HCT116 (cell line): ENCODE data around the gene VPS37B. TPM values are rescaled to one million over a fixed set of nuclear protein-coding genes. Genes with fewer than 3 reads are reported as not detected.
A peak's percentile ranks its signal among the peaks of the same experiment; 100 is the strongest.

Experiments
- ATAC-seq: fragments of 200-7000 bp; cut with Tn5 transposase; 2 replicates; pipeline ENCODE4 v1.9.1; 2020; ENCODE audit warnings: mild to moderate bottlenecking, moderate library complexity
- BruUV-seq: library from RNA; stranded (reverse); fragments of 400-500 nt; replicated peaks from 2 replicates; lab custom pipeline; 2021; lab: Mats Ljungman, UMichigan
- CTCF ChIA-PET: fragments of 300-600 bp; sonication (Branson Sonifier 250); formaldehyde crosslinking; loops from one replicate; lab custom pipeline; 2021; ENCODE audit warnings: antibody characterized with exemption; lab: Charles Lee
- POLR2A ChIA-PET: fragments of 300-600, 350-600 bp; sonication (Branson Sonifier 250); formaldehyde crosslinking; loops from one replicate; lab custom pipeline; 2021; ENCODE audit warnings: antibody characterized with exemption; lab: Charles Lee
- RAD21 ChIA-PET, 2 experiments: fragments of 300-600 bp; sonication (Branson Sonifier 250); formaldehyde crosslinking; loops; one replicate each; lab custom pipeline; 2023; ENCODE audit warnings: low total read pairs in 2 of 2; ENCODE audit not compliant: uncharacterized antibody in 2 of 2, unreplicated experiment in 2 of 2, low non-redundant PET in 1 of 2; lab: Charles Lee
- DNase-seq: peaks from one replicate; pipeline ENCODE4 v3.0.0-alpha.2; 2010; ENCODE audit warnings: low read depth, low spot score
- H2AFZ ChIP-seq: fragments of 200-600 bp; shearing (Covaris generic), sonication (generic); 2 replicates; pipeline ENCODE4 v1.6.1; 2017; ENCODE audit warnings: low read depth, mixed run types, mixed read lengths, antibody characterized with exemption, low read length; ENCODE audit not compliant: poor library complexity, severe bottlenecking
- H3K27ac ChIP-seq: 2 replicates; pipeline ENCODE4 v1.5.1; 2012; ENCODE audit warnings: low read depth, low read length
- H3K27me3 ChIP-seq: fragments of 200-600 bp; sonication (generic); 2 replicates; pipeline ENCODE4 v1.6.1; 2016; ENCODE audit warnings: mixed run types, low read length, mixed read lengths; ENCODE audit not compliant: insufficient read depth
- H3K36me3 ChIP-seq, 2 experiments: fragments of 200-500 bp in 1 of 2; fragments of 200-600 bp in 1 of 2; sonication (Bioruptor generic) in 1 of 2; sonication (generic) in 1 of 2; 2 replicates each; pipeline versions ENCODE4 v1.5.1 to v1.6.1; 2014 to 2016; ENCODE audit warnings: low read length in 2 of 2, inconsistent platforms in 1 of 2, mixed read lengths in 1 of 2, mixed run types in 1 of 2; ENCODE audit not compliant: insufficient read depth in 2 of 2, control insufficient read depth in 1 of 2
- H3K4me1 ChIP-seq, 2 experiments: fragments of 200-600 bp in 1 of 2; sonication (generic) in 1 of 2; 2 replicates each; pipeline versions ENCODE4 v1.5.1 to v1.6.1; 2012 to 2017; ENCODE audit warnings: low read length in 2 of 2, inconsistent platforms in 1 of 2, mild to moderate bottlenecking in 1 of 2, mixed read lengths in 1 of 2, mixed run types in 1 of 2, moderate library complexity in 1 of 2; ENCODE audit not compliant: insufficient read depth in 2 of 2, control insufficient read depth in 1 of 2
- H3K4me2 ChIP-seq: fragments of 200-600 bp; sonication (generic); 2 replicates; pipeline ENCODE4 v1.6.1; 2017; ENCODE audit warnings: mixed run types, low read length, mixed read lengths
- H3K4me3 ChIP-seq, 2 experiments: fragments of 200-600 bp in 1 of 2; sonication (generic) in 1 of 2; replicated peaks in 1 of 2; 2 replicates each; pipeline ENCODE4 v1.5.1; 2011 to 2016; ENCODE audit warnings: low read length in 2 of 2, control low read depth in 1 of 2, low read depth in 1 of 2, mild to moderate bottlenecking in 1 of 2, mixed read lengths in 1 of 2, mixed run types in 1 of 2
- H3K79me2 ChIP-seq: fragments of 200-600 bp; sonication (generic); 2 replicates; pipeline ENCODE4 v1.6.1; 2017; ENCODE audit warnings: mild to moderate bottlenecking, mixed run types, low read length, moderate library complexity, mixed read lengths; ENCODE audit not compliant: insufficient read depth
- H3K9ac ChIP-seq: fragments of 200-600 bp; sonication (generic); 2 replicates; pipeline ENCODE4 v1.6.1; 2016; ENCODE audit warnings: low read length, mixed read lengths
- H3K9me2 ChIP-seq: fragments of 200-600 bp; sonication (generic), shearing (Covaris generic); 2 replicates; pipeline ENCODE4 v1.6.1; 2017; ENCODE audit warnings: mixed run types, mild to moderate bottlenecking, moderate library complexity; ENCODE audit not compliant: insufficient read depth
- H3K9me3 ChIP-seq, 2 experiments: fragments of 200-500 bp in 1 of 2; fragments of 200-600 bp in 1 of 2; sonication (Bioruptor generic) in 1 of 2; sonication (generic) in 1 of 2; 2 replicates each; pipeline ENCODE4 v1.6.1; 2014 to 2017; ENCODE audit warnings: low read length in 2 of 2, mixed read lengths in 2 of 2, inconsistent platforms in 1 of 2, low read depth in 1 of 2, mild to moderate bottlenecking in 1 of 2, mixed run types in 1 of 2, moderate library complexity in 1 of 2; ENCODE audit not compliant: control insufficient read depth in 1 of 2, insufficient read depth in 1 of 2
- H4K20me1 ChIP-seq: fragments of 200-600 bp; sonication (generic), shearing (Covaris generic); 2 replicates; pipeline ENCODE4 v1.6.1; 2017; ENCODE audit warnings: mixed run types, mild to moderate bottlenecking, moderate library complexity; ENCODE audit not compliant: insufficient read depth
- CBX3 ChIP-seq: IDR thresholded peaks from 2 replicates; pipeline ENCODE4 v1.6.1; 2012; ENCODE audit warnings: low read depth
- CEBPB ChIP-seq: IDR thresholded peaks from 2 replicates; pipeline ENCODE4 v1.6.1; 2012; ENCODE audit warnings: low read depth
- ELF1 ChIP-seq: IDR thresholded peaks from 2 replicates; pipeline ENCODE4 v1.6.1; 2012; ENCODE audit warnings: low read depth, borderline replicate concordance
- EZH2 ChIP-seq: fragments of 200-600 bp; sonication (generic); IDR thresholded peaks from 2 replicates; pipeline ENCODE4 v1.6.1; 2017; ENCODE audit warnings: antibody characterized with exemption, mixed run types
- EZH2phosphoT487 ChIP-seq: fragments of 200-600 bp; IDR thresholded peaks from 2 replicates; pipeline ENCODE4 v1.6.1; 2018; ENCODE audit warnings: antibody characterized with exemption, borderline replicate concordance
- POLR2AphosphoS5 ChIP-seq: IDR thresholded peaks from 2 replicates; pipeline ENCODE4 v1.6.1; 2011; ENCODE audit warnings: mild to moderate bottlenecking, low read depth, low read length, moderate library complexity
- RAD21 ChIP-seq: IDR thresholded peaks from 2 replicates; pipeline ENCODE4 v1.6.1; 2012; ENCODE audit warnings: low read depth, mild to moderate bottlenecking
- SIN3A ChIP-seq: IDR thresholded peaks from 2 replicates; pipeline ENCODE4 v1.6.1; 2012; ENCODE audit warnings: low read depth
- SP1 ChIP-seq: IDR thresholded peaks from 2 replicates; pipeline ENCODE4 v1.6.1; 2012; ENCODE audit warnings: low read depth
- TCF7L2 ChIP-seq: IDR thresholded peaks from 2 replicates; pipeline ENCODE4 v1.7.0; 2011; ENCODE audit warnings: borderline replicate concordance, inconsistent platforms; ENCODE audit not compliant: insufficient read depth, insufficient read length; ENCODE audit errors: extremely low read depth
- YY1 ChIP-seq: IDR thresholded peaks from 2 replicates; pipeline ENCODE4 v1.6.1; 2011; ENCODE audit warnings: low read length, low read depth, moderate library complexity, mild to moderate bottlenecking; ENCODE audit not compliant: insufficient replicate concordance; ENCODE audit errors: extremely low read depth
- ZFX ChIP-seq: fragments of 450-650 bp; IDR thresholded peaks from 2 replicates; pipeline ENCODE4 v1.6.1; 2017
- ZNF274 ChIP-seq: fragments of 200-500 bp; sonication (Bioruptor generic); IDR thresholded peaks from 2 replicates; pipeline ENCODE4 v1.6.1; 2014; ENCODE audit warnings: mild to moderate bottlenecking, low read depth, low read length, inconsistent platforms
- intact Hi-C: fragments of 100-400 bp; cut with micrococcal nuclease; formaldehyde crosslinking; loops from 2 replicates; pipeline ENCODE4 v1.10.0; 2022
- total RNA-seq: library from RNA; stranded (reverse); gene quantifications from one replicate; pipeline ENCODE4 v1.2.1, GENCODE V29; 2021; ENCODE audit not compliant: unreplicated experiment
- TF ChIP-seq, protein P1 (sequence below): IDR thresholded peaks from 2 replicates; pipeline ENCODE4 v1.6.1; 2012
- TF ChIP-seq, protein P2 (sequence below), 3 experiments: fragments of 200-600 bp in 1 of 3; sonication (generic) in 1 of 3; IDR thresholded peaks in 2 of 3; conservative IDR thresholded peaks in 1 of 3; 2 replicates each; pipeline ENCODE4 v1.5.1; 2012 to 2017; ENCODE audit warnings: low read depth in 2 of 3, low read length in 2 of 3, antibody characterized with exemption in 1 of 3, borderline replicate concordance in 1 of 3, control low read depth in 1 of 3, mild to moderate bottlenecking in 1 of 3, mixed read lengths in 1 of 3, mixed run types in 1 of 3, moderate library complexity in 1 of 3; ENCODE audit not compliant: insufficient read depth in 1 of 3
- TF ChIP-seq, protein P3 (sequence below): IDR thresholded peaks from 2 replicates; pipeline ENCODE4 v1.6.1; 2011; ENCODE audit warnings: mild to moderate bottlenecking, low read length, moderate library complexity; ENCODE audit not compliant: insufficient replicate concordance; ENCODE audit errors: extremely low read depth
- TF ChIP-seq, protein P4 (sequence below): IDR thresholded peaks from 2 replicates; pipeline ENCODE4 v1.6.1; 2012; ENCODE audit warnings: low read depth

The VPS37B gene
- total RNA-seq, 1 experiment from 2014 or later, result 55.0 TPM

DNA sequence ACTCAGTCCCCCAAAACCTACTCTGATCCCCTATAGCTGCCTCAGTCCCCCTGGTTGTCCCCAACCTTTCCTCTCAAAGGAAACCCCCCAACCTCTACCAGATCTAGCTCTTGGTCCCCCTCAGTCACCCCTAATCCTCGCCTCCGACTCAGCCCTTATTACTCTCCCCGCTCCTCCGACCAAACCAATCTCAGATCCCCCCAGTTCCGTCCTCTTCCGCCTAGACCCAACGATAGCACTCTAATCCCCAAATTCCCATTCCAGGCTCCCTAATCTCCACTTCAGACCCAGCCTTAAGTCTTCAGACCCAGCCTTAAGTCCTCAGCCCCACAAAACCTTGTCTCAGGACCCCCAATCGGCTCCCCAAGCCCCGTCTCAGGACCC is 612 bp downstream of the VPS37B start:
- Histone ChIP-seq H3K79me2 (peaks cover 56% of the 10 kb centered on the region), H2AFZ (no peak overlapping the region), H3K4me2 (peak overlapping the region; percentile 86), H3K9me3 (no peaks in the 10 kb centered on the region), H3K4me3 (peak overlapping the region; percentile 91 to 93), H3K36me3 (no peaks in the 10 kb centered on the region), H3K4me1 (peaks cover 42 to 65% of the 10 kb centered on the region in 2 experiments), H3K27me3 (no peaks in the 10 kb centered on the region), H3K9me2 (no peaks in the 10 kb centered on the region), H4K20me1 (peaks cover 6% of the 10 kb centered on the region; the same call in 1 of the 2 replicates), H3K27ac (peak overlapping the region; percentile 79), H3K9ac (peak overlapping the region; percentile 98)
- intact Hi-C loops, result no loop called here
- DNase-seq, result no peak
- ChIA-PET RAD21 (no interaction called here), CTCF (no interaction called here), POLR2A (no interaction called here)
- ATAC-seq, result no peak
- TF ChIP-seq ZFX, result no peak
- TF ChIP-seq, protein P1, sequence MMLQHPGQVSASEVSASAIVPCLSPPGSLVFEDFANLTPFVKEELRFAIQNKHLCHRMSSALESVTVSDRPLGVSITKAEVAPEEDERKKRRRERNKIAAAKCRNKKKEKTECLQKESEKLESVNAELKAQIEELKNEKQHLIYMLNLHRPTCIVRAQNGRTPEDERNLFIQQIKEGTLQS, result no peak
- TF ChIP-seq ELF1, result no peak
- TF ChIP-seq SP1, result no peak
- TF ChIP-seq, protein P2, sequence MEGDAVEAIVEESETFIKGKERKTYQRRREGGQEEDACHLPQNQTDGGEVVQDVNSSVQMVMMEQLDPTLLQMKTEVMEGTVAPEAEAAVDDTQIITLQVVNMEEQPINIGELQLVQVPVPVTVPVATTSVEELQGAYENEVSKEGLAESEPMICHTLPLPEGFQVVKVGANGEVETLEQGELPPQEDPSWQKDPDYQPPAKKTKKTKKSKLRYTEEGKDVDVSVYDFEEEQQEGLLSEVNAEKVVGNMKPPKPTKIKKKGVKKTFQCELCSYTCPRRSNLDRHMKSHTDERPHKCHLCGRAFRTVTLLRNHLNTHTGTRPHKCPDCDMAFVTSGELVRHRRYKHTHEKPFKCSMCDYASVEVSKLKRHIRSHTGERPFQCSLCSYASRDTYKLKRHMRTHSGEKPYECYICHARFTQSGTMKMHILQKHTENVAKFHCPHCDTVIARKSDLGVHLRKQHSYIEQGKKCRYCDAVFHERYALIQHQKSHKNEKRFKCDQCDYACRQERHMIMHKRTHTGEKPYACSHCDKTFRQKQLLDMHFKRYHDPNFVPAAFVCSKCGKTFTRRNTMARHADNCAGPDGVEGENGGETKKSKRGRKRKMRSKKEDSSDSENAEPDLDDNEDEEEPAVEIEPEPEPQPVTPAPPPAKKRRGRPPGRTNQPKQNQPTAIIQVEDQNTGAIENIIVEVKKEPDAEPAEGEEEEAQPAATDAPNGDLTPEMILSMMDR (IDR thresholded peaks at IDR 0.05 in 2 of 3, conservative IDR thresholded peaks at IDR 0.05 in 1 of 3; ENCODE audit: borderline replicate concordance in 1 of 3, insufficient read depth in 1 of 3, low read depth in 2 of 3, low read length in 2 of 3), result no peak
- TF ChIP-seq YY1, result no peak
- TF ChIP-seq CBX3, result no peak
- no peak for TF ChIP-seq EZH2phosphoT487
- TF ChIP-seq POLR2AphosphoS5, result no peak
- TF ChIP-seq, protein P3, sequence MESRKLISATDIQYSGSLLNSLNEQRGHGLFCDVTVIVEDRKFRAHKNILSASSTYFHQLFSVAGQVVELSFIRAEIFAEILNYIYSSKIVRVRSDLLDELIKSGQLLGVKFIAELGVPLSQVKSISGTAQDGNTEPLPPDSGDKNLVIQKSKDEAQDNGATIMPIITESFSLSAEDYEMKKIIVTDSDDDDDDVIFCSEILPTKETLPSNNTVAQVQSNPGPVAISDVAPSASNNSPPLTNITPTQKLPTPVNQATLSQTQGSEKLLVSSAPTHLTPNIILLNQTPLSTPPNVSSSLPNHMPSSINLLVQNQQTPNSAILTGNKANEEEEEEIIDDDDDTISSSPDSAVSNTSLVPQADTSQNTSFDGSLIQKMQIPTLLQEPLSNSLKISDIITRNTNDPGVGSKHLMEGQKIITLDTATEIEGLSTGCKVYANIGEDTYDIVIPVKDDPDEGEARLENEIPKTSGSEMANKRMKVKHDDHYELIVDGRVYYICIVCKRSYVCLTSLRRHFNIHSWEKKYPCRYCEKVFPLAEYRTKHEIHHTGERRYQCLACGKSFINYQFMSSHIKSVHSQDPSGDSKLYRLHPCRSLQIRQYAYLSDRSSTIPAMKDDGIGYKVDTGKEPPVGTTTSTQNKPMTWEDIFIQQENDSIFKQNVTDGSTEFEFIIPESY, result no peak
- TF ChIP-seq SIN3A, result no peak
- no peak for TF ChIP-seq EZH2
- TF ChIP-seq, protein P4, sequence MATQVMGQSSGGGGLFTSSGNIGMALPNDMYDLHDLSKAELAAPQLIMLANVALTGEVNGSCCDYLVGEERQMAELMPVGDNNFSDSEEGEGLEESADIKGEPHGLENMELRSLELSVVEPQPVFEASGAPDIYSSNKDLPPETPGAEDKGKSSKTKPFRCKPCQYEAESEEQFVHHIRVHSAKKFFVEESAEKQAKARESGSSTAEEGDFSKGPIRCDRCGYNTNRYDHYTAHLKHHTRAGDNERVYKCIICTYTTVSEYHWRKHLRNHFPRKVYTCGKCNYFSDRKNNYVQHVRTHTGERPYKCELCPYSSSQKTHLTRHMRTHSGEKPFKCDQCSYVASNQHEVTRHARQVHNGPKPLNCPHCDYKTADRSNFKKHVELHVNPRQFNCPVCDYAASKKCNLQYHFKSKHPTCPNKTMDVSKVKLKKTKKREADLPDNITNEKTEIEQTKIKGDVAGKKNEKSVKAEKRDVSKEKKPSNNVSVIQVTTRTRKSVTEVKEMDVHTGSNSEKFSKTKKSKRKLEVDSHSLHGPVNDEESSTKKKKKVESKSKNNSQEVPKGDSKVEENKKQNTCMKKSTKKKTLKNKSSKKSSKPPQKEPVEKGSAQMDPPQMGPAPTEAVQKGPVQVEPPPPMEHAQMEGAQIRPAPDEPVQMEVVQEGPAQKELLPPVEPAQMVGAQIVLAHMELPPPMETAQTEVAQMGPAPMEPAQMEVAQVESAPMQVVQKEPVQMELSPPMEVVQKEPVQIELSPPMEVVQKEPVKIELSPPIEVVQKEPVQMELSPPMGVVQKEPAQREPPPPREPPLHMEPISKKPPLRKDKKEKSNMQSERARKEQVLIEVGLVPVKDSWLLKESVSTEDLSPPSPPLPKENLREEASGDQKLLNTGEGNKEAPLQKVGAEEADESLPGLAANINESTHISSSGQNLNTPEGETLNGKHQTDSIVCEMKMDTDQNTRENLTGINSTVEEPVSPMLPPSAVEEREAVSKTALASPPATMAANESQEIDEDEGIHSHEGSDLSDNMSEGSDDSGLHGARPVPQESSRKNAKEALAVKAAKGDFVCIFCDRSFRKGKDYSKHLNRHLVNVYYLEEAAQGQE, result no peak
- TF ChIP-seq ZNF274, result no peak
- TF ChIP-seq RAD21, result no peak
- TF ChIP-seq TCF7L2, result no peak
- no peak for TF ChIP-seq CEBPB
- BruUV-seq, result no TSS peak
